Esophagus squamous epithelium (tissue), 5 donors: ENCODE measurements around the gene SRP68. TPM values are rescaled to one million over a fixed set of nuclear protein-coding genes. Genes with fewer than 3 reads are reported as not detected.

ENCODE experiments used
- DNase-seq: peaks from one replicate; lab custom pipeline; 2025; lab: John Stamatoyannopoulos, UW
- H3K27ac ChIP-seq, 4 donors: fragments of 200-600 bp; sonication (generic); one replicate each; pipeline ENCODE4 v1.5.1; 2016 to 2019; ENCODE audit warnings: mild to moderate bottlenecking in 1 of 4
- H3K27me3 ChIP-seq, 4 donors: fragments of 200-600 bp; sonication (generic); 1 replicate in 3 of 4; 2 replicates in 1 of 4; pipeline versions ENCODE4 v1.5.1 to v1.6.0; 2017 to 2021; ENCODE audit warnings: antibody characterized with exemption in 1 of 4
- H3K36me3 ChIP-seq, 3 donors: fragments of 200-600 bp; sonication (generic); one replicate each; pipeline ENCODE4 v1.5.1; 2016 to 2019
- H3K4me1 ChIP-seq, 3 donors: fragments of 200-600 bp; sonication (generic); one replicate each; pipeline ENCODE4 v1.5.1; 2017 to 2019
- H3K4me3 ChIP-seq, 4 donors: fragments of 200-600 bp; sonication (generic); 1 replicate in 3 of 4; 2 replicates in 1 of 4; pipeline ENCODE4 v1.5.1; 2016 to 2019; ENCODE audit warnings: mild to moderate bottlenecking in 2 of 4, moderate library complexity in 1 of 4
- H3K9me3 ChIP-seq, 3 donors: fragments of 200-600 bp; sonication (generic); one replicate each; pipeline ENCODE4 v1.5.1; 2016 to 2019
- CTCF ChIP-seq, 6 experiments: fragments of 450-650 bp in 4 of 6; fragments of 200-600 bp in 2 of 6; sonication (generic) in 2 of 6; IDR thresholded peaks; one replicate each; pipeline ENCODE4 v1.5.1; 2016 to 2019; ENCODE audit warnings: antibody characterized with exemption in 6 of 6, mild to moderate bottlenecking in 4 of 6, moderate library complexity in 4 of 6
- POLR2A ChIP-seq, 4 donors: fragments of 450-650 bp; IDR thresholded peaks; one replicate each; pipeline ENCODE4 v1.6.1; 2017; ENCODE audit warnings: antibody characterized with exemption in 4 of 4, mild to moderate bottlenecking in 4 of 4, moderate library complexity in 3 of 4
- WGBS, 2 donors: methylation state at CpG; one replicate each; pipeline ENCODE4 v1.1.5; 2018; 5-methylcytosine and 5-hydroxymethylcytosine counted together
- intact Hi-C: fragments of 100-400 bp; cut with DNase I; formaldehyde crosslinking; loops from one replicate; pipeline ENCODE4 v1.15.0; 2022
- total RNA-seq, 4 donors: library from RNA; depleted of rRNA; stranded (reverse); fragments of >200 nt; gene quantifications; one replicate each; pipeline ENCODE4 v1.1.0, GENCODE V29; 2016
- donor health status: DM: yes; HTN: yes; CAD: no.

Gene SRP68
- total RNA-seq, 4 donors from 2014 or later, result 40.6 to 78.0 (median 52.7) TPM

GRCh38 chr17:76007131-76007849 lies 65.0 kb downstream of the SRP68 start:
- WGBS, 2 donors, result 90 to 96% methylated on average over 4 to 10 of the region's 39 CpGs
- Histone ChIP-seq H3K4me3 (no peak overlapping the region), H3K27ac (no peak overlapping the region), H3K9me3 (no peaks in the 10 kb centered on the region), H3K4me1 (peaks cover 0 to 9% (median 0%) of the 10 kb centered on the region in 3 donors), H3K27me3 (no peaks in the 10 kb centered on the region), H3K36me3 (peaks cover 0 to 100% (median 25%) of the 10 kb centered on the region in 3 donors)
- TF ChIP-seq POLR2A (IDR thresholded peaks at IDR 0.05) (no peak), CTCF (IDR thresholded peaks at IDR 0.05) (no peak)
- no peak for DNase-seq
- intact Hi-C loops, result loop anchor here (5.0 kb wide), 1 partner anchor 100 kb away; no protein-coding TSS in a partner anchor

GRCh38 chr17:76005263-76006149 lies 66.8 kb downstream of the SRP68 start:
- H3K4me3 ChIP-seq, result no peak overlapping the region
- TF ChIP-seq POLR2A (IDR thresholded peaks at IDR 0.05) (no peak), CTCF (IDR thresholded peaks at IDR 0.05) (peak; percentile 68 to 82 (median 76))
- peaks cover 0 to 89% (median 13%) of the 10 kb centered on the region in 3 donors for H3K36me3 ChIP-seq
- WGBS, 2 donors, result 46 to 59% methylated on average over 12 to 13 of the region's 16 CpGs
- no peaks in the 10 kb centered on the region for H3K27me3 ChIP-seq
- H3K9me3 ChIP-seq, result no peaks in the 10 kb centered on the region
- peaks cover 0 to 19% (median 3%) of the 10 kb centered on the region in 3 donors for H3K4me1 ChIP-seq
- no peak for DNase-seq
- intact Hi-C loops, result loop anchor here (5.0 kb wide), 1 partner anchor 98 kb away; no protein-coding TSS in a partner anchor
- peak overlapping the region in 2 of 4 donors; percentile 34 to 50 for H3K27ac ChIP-seq

- TF ChIP-seq POLR2A (IDR thresholded peaks at IDR 0.05) (no peak), CTCF (IDR thresholded peaks at IDR 0.05) (no peak)
- no peaks in the 10 kb centered on the region for H3K9me3 ChIP-seq
- peak overlapping the region in 3 of 4 donors; percentile 17 to 50 (median 22) for H3K27ac ChIP-seq
- no peaks in the 10 kb centered on the region for H3K27me3 ChIP-seq
- DNase-seq, result no peak
- no peak overlapping the region for H3K4me3 ChIP-seq
- WGBS, 2 donors, result 73% methylated on average over 3 of the region's 8 CpGs; no CpG with 5 or more reads in 1 of the 2 donors
- H3K36me3 ChIP-seq, result peaks cover 0 to 87% (median 6%) of the 10 kb centered on the region in 3 donors
- peaks cover 0 to 26% (median 10%) of the 10 kb centered on the region in 3 donors for H3K4me1 ChIP-seq
- intact Hi-C loops, result loop anchor here (5.0 kb wide), 1 partner anchor 98 kb away; no protein-coding TSS in a partner anchor
These were observed 67.5 kb downstream of the SRP68 start for GRCh38 chr17:76004750-76005262.

- Histone ChIP-seq H3K36me3 (peaks cover 0 to 79% (median 3%) of the 10 kb centered on the region in 3 donors), H3K4me1 (peaks cover 0 to 26% (median 10%) of the 10 kb centered on the region in 3 donors), H3K9me3 (no peaks in the 10 kb centered on the region), H3K4me3 (no peak overlapping the region), H3K27me3 (no peaks in the 10 kb centered on the region), H3K27ac (peak overlapping the region in 1 of 4 donors; percentile 21)
- WGBS, 2 donors, result 77 to 86% methylated on average over 5 to 6 of the region's 6 CpGs
- TF ChIP-seq POLR2A (IDR thresholded peaks at IDR 0.05) (no peak), CTCF (IDR thresholded peaks at IDR 0.05) (no peak)
- intact Hi-C loops, result no loop called here
- no peak for DNase-seq
These were observed 68.4 kb downstream of the SRP68 start for GRCh38 chr17:76003915-76004314.
